ENCODE measurements around the gene EVA1A. TPM values are rescaled to one million over a fixed set of nuclear protein-coding genes. Genes with fewer than 3 reads are reported as not detected.

EVA1A gene
- total and polyA plus RNA-seq, 2 of the 8 experiments (the other 6 are each of a cell fraction or from before 2014, with no cell fraction given): 2.4 to 4.3 TPM

GRCh38 chr2:75465317-75465984, 95.3 kb downstream of the EVA1A start:
- no peak for TF ChIP-seq RFX5 (IDR thresholded peaks at IDR 0.05; ENCODE audit: borderline replicate concordance, low read depth, low read length)
- no peak for TF ChIP-seq POLR2AphosphoS5 (IDR thresholded peaks at IDR 0.05; ENCODE audit: low read depth, low read length)
- TF ChIP-seq CTCF (IDR thresholded peaks at IDR 0.05; ENCODE audit: control extremely low read depth in 1 of 3, insufficient read depth in 1 of 3, low read depth in 1 of 3, low read length in 3 of 3): peak; percentile 39 to 50 (median 43); a peak in 3 of 4 replicates
- no peak for TF ChIP-seq SIX5 (IDR thresholded peaks at IDR 0.05; ENCODE audit: low read depth, low read length)
- no peak for TF ChIP-seq ZNF274 (IDR thresholded peaks at IDR 0.05; ENCODE audit: borderline replicate concordance, extremely low read depth, low read length)
- TF ChIP-seq PHF8 (conservative IDR thresholded peaks at IDR 0.05; ENCODE audit: low read depth, low read length): no peak
- TF ChIP-seq SP2 (IDR thresholded peaks at IDR 0.05; ENCODE audit: low read length): no peak
- TF ChIP-seq RAD21 (IDR thresholded peaks at IDR 0.05 in 1 of 2, conservative IDR thresholded peaks at IDR 0.05 in 1 of 2; ENCODE audit: low read depth in 2 of 2, low read length in 2 of 2): peak; percentile 57 to 58
- no peak for TF ChIP-seq SRF (IDR thresholded peaks at IDR 0.05; ENCODE audit: low read depth, low read length)
- Histone ChIP-seq H2BK120ac (replicated peaks; ENCODE audit: low read depth, low read length) (no peak overlapping the region), H3K9me3 (ENCODE audit: insufficient read depth in 2 of 2, low read depth in 1 of 2, low read length in 1 of 2) (no peaks in the 10 kb centered on the region), H3K23me2 (ENCODE audit: low read depth, low read length) (no peaks in the 10 kb centered on the region), H3K4me2 (ENCODE audit: insufficient read depth in 1 of 2, low read depth in 2 of 2, low read length in 2 of 2) (no peak overlapping the region), H3K9ac (replicated peaks in 1 of 4; ENCODE audit: extremely low read depth in 1 of 4, low read depth in 3 of 4, low read length in 3 of 4) (no peak overlapping the region), H3K14ac (ENCODE audit: insufficient read length) (no peak overlapping the region), H2BK15ac (ENCODE audit: low read length) (no peak overlapping the region), H3K36me3 (ENCODE audit: control insufficient read depth in 2 of 4, insufficient read depth in 4 of 4, low read length in 3 of 4) (no peaks in the 10 kb centered on the region), H2BK12ac (ENCODE audit: low read depth, low read length) (no peak overlapping the region), H3K4me1 (replicated peaks in 1 of 4; ENCODE audit: control insufficient read depth in 3 of 4, insufficient read depth in 4 of 4, low read length in 3 of 4) (peaks cover 0 to 3% (median 0%) of the 10 kb centered on the region in 4 experiments; a peak in 2 of 7 replicates), H3K4me3 (ENCODE audit: extremely low read depth in 1 of 4, insufficient read depth in 2 of 4, low read depth in 3 of 4, low read length in 4 of 4) (no peak overlapping the region), H3K27me3 (replicated peaks in 1 of 4; ENCODE audit: control insufficient read depth in 3 of 4, extremely low read depth in 1 of 4, insufficient read depth in 3 of 4, low read length in 3 of 4) (no peaks in the 10 kb centered on the region), H4K5ac (ENCODE audit: insufficient read length, low read depth, low read length) (no peak overlapping the region), H3K4ac (replicated peaks; ENCODE audit: insufficient read length, low read depth, low read length) (no peak overlapping the region), H4K20me1 (replicated peaks in 1 of 2; ENCODE audit: control insufficient read depth in 1 of 2, insufficient read depth in 2 of 2, low read length in 2 of 2) (no peaks in the 10 kb centered on the region), H3K79me2 (ENCODE audit: control insufficient read depth in 1 of 2, insufficient read depth in 2 of 2, low read length in 2 of 2) (no peaks in the 10 kb centered on the region), H4K91ac (replicated peaks; ENCODE audit: insufficient read length, low read length) (no peak overlapping the region), H2AFZ (ENCODE audit: low read length) (no peak overlapping the region), H3K56ac (replicated peaks; ENCODE audit: insufficient read length, low read depth, low read length) (no peak overlapping the region), H2BK20ac (ENCODE audit: low read length) (no peak overlapping the region), H4K8ac (ENCODE audit: extremely low read depth, insufficient read depth, low read length) (no peak overlapping the region), H3K27ac (ENCODE audit: low read depth, low read length) (no peak overlapping the region), H3K23ac (ENCODE audit: insufficient read length) (no peak overlapping the region), H3K18ac (ENCODE audit: extremely low read depth, low read length) (no peak overlapping the region), H2AK5ac (ENCODE audit: low read depth, low read length) (no peak overlapping the region), H3K79me1 (ENCODE audit: low read depth, low read length) (no peaks in the 10 kb centered on the region), H2BK5ac (ENCODE audit: low read depth, low read length) (no peak overlapping the region)
- FAIRE-seq (peak; percentile 32), DNase-seq (ENCODE audit: low read depth in 1 of 2, low spot score in 2 of 2) (no peak)
- WGBS, 2 experiments (ENCODE audit: extremely low coverage in 1 of 2, insufficient coverage in 1 of 2, insufficient read length in 1 of 2, insufficient replicate concordance in 2 of 2, low coverage in 1 of 2, low lambda C conversion rate in 2 of 2, missing lambda C conversion rate in 1 of 2): 82% methylated on average over 1 of the region's 1 CpG; no CpG with 5 or more reads in 1 of the 2 experiments
- ChIA-PET POLR2A (ENCODE audit: partially characterized antibody) (interaction anchor here (1.4 kb wide), 1 partner anchor 143 kb away, joined by 3 read pairs; no protein-coding TSS in a partner anchor), CTCF (ENCODE audit: partially characterized antibody) (interaction anchor here (0.6 to 9.3 kb wide), 52 partner anchors 8 to 809 kb away, joined by 3 to 117 read pairs (median 4); partner anchors contain the start of genes EVA1A and TACR1)

Data from H1 (cell line).